ENCODE results near the gene RCAN1.

Gene RCAN1

GRCh38 chr21:34623516-34623915 is 8.6 kb upstream of the RCAN1 start:
- no peak for FAIRE-seq
- no peak for TF ChIP-seq CTCF (IDR thresholded peaks at IDR 0.05; ENCODE audit: insufficient read depth, missing control alignments)
- no peak for DNase-seq (ENCODE audit: insufficient read length, low spot score)

GRCh38 chr21:34621434-34622350 is 6.8 kb upstream of the RCAN1 start:
- TF ChIP-seq CTCF (IDR thresholded peaks at IDR 0.05; ENCODE audit: insufficient read depth, missing control alignments) = no peak
- DNase-seq (ENCODE audit: insufficient read length, low spot score) = no peak
- FAIRE-seq = no peak

GRCh38 chr21:34619841-34620665 is 5.1 kb upstream of the RCAN1 start:
- no peak for FAIRE-seq

DNA sequence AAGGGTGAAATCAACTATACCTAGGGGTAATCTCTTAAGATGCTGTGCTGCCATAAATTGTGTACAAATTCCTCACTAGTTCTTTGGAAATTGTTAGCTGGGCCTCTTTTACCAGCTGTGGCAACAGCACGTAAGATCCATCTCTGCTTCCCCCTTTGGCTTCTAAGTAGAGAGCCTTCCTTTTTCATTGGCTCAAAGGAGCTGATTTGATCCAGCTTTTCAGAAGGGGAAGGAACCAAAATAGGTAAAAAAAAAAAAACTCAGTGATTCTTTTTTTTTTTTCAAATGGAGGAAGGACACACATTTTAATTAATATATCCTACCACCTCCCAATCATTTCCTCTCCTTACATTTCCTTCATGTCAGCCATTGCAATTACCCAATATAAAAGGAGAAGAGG is 4.0 kb upstream of the RCAN1 start:
- no peak for TF ChIP-seq CTCF (IDR thresholded peaks at IDR 0.05; ENCODE audit: insufficient read depth, missing control alignments)
- FAIRE-seq (no peak), DNase-seq (ENCODE audit: insufficient read length, low spot score) (no peak)

More at GRCh38 chr21:34619841-34620665, 5.1 kb upstream of the RCAN1 start:
- DNase-seq (ENCODE audit: insufficient read length, low spot score) = no peak
- TF ChIP-seq CTCF (IDR thresholded peaks at IDR 0.05; ENCODE audit: insufficient read depth, missing control alignments) = no peak

DNA sequence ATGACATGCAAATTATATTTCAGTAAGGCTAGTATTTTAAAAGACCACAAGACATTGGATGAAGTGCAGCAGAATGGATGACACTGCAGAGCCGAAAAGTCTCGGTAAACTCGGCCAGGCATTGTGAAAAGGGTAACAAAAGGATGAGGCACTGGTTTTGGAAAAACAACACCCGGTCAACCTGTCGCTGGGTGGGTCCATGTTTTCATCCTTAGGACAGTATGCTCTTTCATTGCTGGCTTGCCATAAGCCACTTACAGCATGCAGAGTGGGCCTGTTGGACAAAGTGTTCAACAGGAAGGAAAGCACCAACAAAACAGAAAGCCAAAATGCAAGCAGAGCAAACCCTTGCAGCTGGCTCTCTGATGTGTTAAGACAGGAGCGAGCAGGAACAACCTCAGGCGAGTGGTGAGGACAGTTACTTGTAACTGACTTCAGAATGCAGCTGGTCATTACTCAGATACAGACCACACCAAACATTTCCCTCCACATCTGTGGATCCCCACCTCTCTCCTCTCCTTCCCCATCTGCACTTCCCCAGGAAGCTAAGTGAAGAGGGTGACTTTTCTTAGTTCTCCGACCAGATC is 2.9 kb upstream of the RCAN1 start:
- DNase-seq (ENCODE audit: insufficient read length, low spot score) = no peak
- TF ChIP-seq CTCF (IDR thresholded peaks at IDR 0.05; ENCODE audit: insufficient read depth, missing control alignments) = no peak
- FAIRE-seq = no peak

DNA sequence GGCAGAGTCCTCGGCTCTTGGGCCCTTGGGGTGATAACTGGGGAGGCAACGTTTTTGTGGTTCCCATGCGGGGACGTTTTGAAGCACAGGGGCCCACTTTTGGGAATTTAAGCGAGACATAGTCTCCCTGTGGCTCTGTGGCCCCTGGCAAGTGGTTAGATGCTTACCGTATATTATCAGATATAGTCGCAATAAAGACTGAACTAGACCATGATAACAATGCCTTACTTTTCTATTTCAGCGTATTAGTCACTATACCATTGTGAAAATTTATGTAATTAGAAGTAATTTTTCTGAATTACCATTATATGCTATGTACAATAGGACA is 538 bp upstream of the RCAN1 start:
- no peak for TF ChIP-seq CTCF (IDR thresholded peaks at IDR 0.05; ENCODE audit: insufficient read depth, missing control alignments)
- FAIRE-seq = no peak
- DNase-seq (ENCODE audit: insufficient read length, low spot score) = no peak
